Smooth muscle cell (in vitro differentiated cells): ENCODE measurements around the gene POU5F1. TPM values are rescaled to one million over a fixed set of nuclear protein-coding genes. Genes with fewer than 3 reads are reported as not detected.
"Not testable (repeated sequence)": the region's sequence is repeated elsewhere in the genome, so short reads cannot be mapped to it uniquely, and the experiment has no call there.

Experiments used
- DNase-seq: peaks from one replicate; lab custom pipeline; 2025; ENCODE audit not compliant: unreplicated experiment; lab: John Stamatoyannopoulos, UW
- H2AFZ ChIP-seq: fragments of 200-600 bp; sonication (generic); 2 replicates; pipeline ENCODE4 v1.6.0; 2016; ENCODE audit warnings: antibody characterized with exemption, low read depth, mild to moderate bottlenecking
- H3F3A ChIP-seq: fragments of 200-600 bp; sonication (generic); 2 replicates; pipeline ENCODE4 v1.6.0; 2017; ENCODE audit warnings: antibody characterized with exemption, low read depth
- H3K27ac ChIP-seq: fragments of 200-600 bp; sonication (generic); 2 replicates; pipeline ENCODE4 v1.5.1; 2016; ENCODE audit warnings: low read depth, mild to moderate bottlenecking
- H3K27me3 ChIP-seq: fragments of 200-600 bp; sonication (generic); 2 replicates; pipeline ENCODE4 v1.6.1; 2016; ENCODE audit warnings: low read depth, mild to moderate bottlenecking
- H3K36me3 ChIP-seq: fragments of 200-600 bp; sonication (generic); 2 replicates; pipeline ENCODE4 v1.5.1; 2016; ENCODE audit warnings: low read depth
- H3K4me1 ChIP-seq: fragments of 200-600 bp; sonication (generic); 2 replicates; pipeline ENCODE4 v1.5.1; 2016; ENCODE audit warnings: low read depth
- H3K4me2 ChIP-seq: fragments of 200-600 bp; sonication (generic); 2 replicates; pipeline ENCODE4 v1.6.0; 2016; ENCODE audit warnings: mild to moderate bottlenecking
- H3K4me3 ChIP-seq: fragments of 200-600 bp; sonication (generic); 2 replicates; pipeline ENCODE4 v1.5.1; 2016; ENCODE audit warnings: mild to moderate bottlenecking
- H3K79me2 ChIP-seq: fragments of 200-600 bp; sonication (generic); 2 replicates; pipeline ENCODE4 v1.6.0; 2016; ENCODE audit warnings: low read depth, mild to moderate bottlenecking
- H3K9ac ChIP-seq: fragments of 200-600 bp; sonication (generic); 2 replicates; pipeline ENCODE4 v1.6.0; 2016; ENCODE audit warnings: low read depth
- H3K9me3 ChIP-seq: fragments of 200-600 bp; sonication (generic); replicated peaks from 2 replicates; pipeline ENCODE4 v1.5.1; 2016; ENCODE audit warnings: low read depth
- H4K20me1 ChIP-seq: fragments of 200-600 bp; sonication (generic); 2 replicates; pipeline ENCODE4 v1.6.0; 2016; ENCODE audit warnings: low read depth
- CTCF ChIP-seq: fragments of 200-600 bp; sonication (generic); IDR thresholded peaks from 2 replicates; pipeline ENCODE4 v1.5.1; 2017; ENCODE audit warnings: borderline replicate concordance, mild to moderate bottlenecking, antibody characterized with exemption; ENCODE audit not compliant: insufficient read depth, poor library complexity, severe bottlenecking
- WGBS: methylation state at CpG from one replicate; pipeline ENCODE4 v1.1.7; 2016; ENCODE audit warnings: low lambda C conversion rate; 5-methylcytosine and 5-hydroxymethylcytosine counted together
- polyA plus RNA-seq: library from polyadenylated mRNA; unstranded; fragments of >200 nt; fragmentation: Nextera tagmentation; extraction: Ambion mirVana; gene quantifications from 2 replicates; pipeline ENCODE4 v1.2.1, GENCODE V29; 2016
- total RNA-seq: library from RNA; depleted of rRNA; stranded (reverse); fragments of >200 nt; gene quantifications from 2 replicates; pipeline ENCODE4 v1.2.3, GENCODE V29; 2014

Gene POU5F1
- total and polyA plus RNA-seq, 2 experiments from 2014 or later = not detected

- H3K4me3 ChIP-seq = no peak overlapping the region
- H3K79me2 ChIP-seq = no peaks in the 10 kb centered on the region
- H3K9me3 ChIP-seq = no peaks in the 10 kb centered on the region
- no peaks in the 10 kb centered on the region for H4K20me1 ChIP-seq
- DNase-seq = no peak
- H3K4me2 ChIP-seq = no peak overlapping the region
- H3F3A ChIP-seq = no peaks in the 10 kb centered on the region
- no peak overlapping the region for H2AFZ ChIP-seq
- H3K36me3 ChIP-seq = no peaks in the 10 kb centered on the region
- H3K27me3 ChIP-seq = no peaks in the 10 kb centered on the region
- WGBS = 94% methylated on average over 4 of the region's 4 CpGs
- no peak for TF ChIP-seq CTCF
- H3K4me1 ChIP-seq = no peaks in the 10 kb centered on the region
- no peak overlapping the region for H3K9ac ChIP-seq
- H3K27ac ChIP-seq = no peak overlapping the region
Observed at GRCh38 chr6:31190488-31190887, 20.0 kb upstream of the POU5F1 start.

- H3K36me3 ChIP-seq, H3K9ac ChIP-seq, H3K27ac ChIP-seq, H3K4me3 ChIP-seq, H3F3A ChIP-seq, H3K79me2 ChIP-seq, H4K20me1 ChIP-seq, H2AFZ ChIP-seq, H3K4me1 ChIP-seq, H3K27me3 ChIP-seq, H3K9me3 ChIP-seq, DNase-seq, H3K4me2 ChIP-seq: not testable (repeated sequence)
- WGBS = 70% methylated on average over 3 of the region's 3 CpGs
Observed at GRCh38 chr6:31189223-31189622, 18.7 kb upstream of the POU5F1 start.

- Histone ChIP-seq H3F3A (no peaks in the 10 kb centered on the region), H3K27ac (no peak overlapping the region), H4K20me1 (no peaks in the 10 kb centered on the region), H3K36me3 (no peaks in the 10 kb centered on the region), H3K27me3 (no peaks in the 10 kb centered on the region), H3K4me1 (no peaks in the 10 kb centered on the region), H2AFZ (no peak overlapping the region), H3K4me2 (no peak overlapping the region), H3K4me3 (no peak overlapping the region), H3K9ac (no peak overlapping the region), H3K79me2 (no peaks in the 10 kb centered on the region), H3K9me3 (no peaks in the 10 kb centered on the region)
- no peak for DNase-seq
- no peak for TF ChIP-seq CTCF
- WGBS = 91% methylated on average over 5 of the region's 5 CpGs
Observed at GRCh38 chr6:31187780-31188194, 17.3 kb upstream of the POU5F1 start.

- no peak for TF ChIP-seq CTCF
- H3K4me2 ChIP-seq = no peak overlapping the region
- H4K20me1 ChIP-seq = no peaks in the 10 kb centered on the region
- no peak overlapping the region for H3K4me3 ChIP-seq
- no peaks in the 10 kb centered on the region for H3K4me1 ChIP-seq
- 85% methylated on average over 24 of the region's 24 CpGs for WGBS
- DNase-seq = no peak
- H2AFZ ChIP-seq = no peak overlapping the region
- H3K9ac ChIP-seq = no peak overlapping the region
- no peaks in the 10 kb centered on the region for H3K27me3 ChIP-seq
- H3K36me3 ChIP-seq = no peaks in the 10 kb centered on the region
- H3K79me2 ChIP-seq = no peaks in the 10 kb centered on the region
- no peak overlapping the region for H3K27ac ChIP-seq
- no peaks in the 10 kb centered on the region for H3F3A ChIP-seq
- H3K9me3 ChIP-seq = no peaks in the 10 kb centered on the region
Observed at GRCh38 chr6:31186052-31186734, 15.7 kb upstream of the POU5F1 start.

- H3K27me3 ChIP-seq, H3K4me1 ChIP-seq, H4K20me1 ChIP-seq, H3K9me3 ChIP-seq, H3K79me2 ChIP-seq, DNase-seq, H3K4me3 ChIP-seq, H3K4me2 ChIP-seq, H3K9ac ChIP-seq, H3K36me3 ChIP-seq, H3K27ac ChIP-seq, H3F3A ChIP-seq, H2AFZ ChIP-seq: not testable (repeated sequence)
- WGBS = 95% methylated on average over 4 of the region's 4 CpGs
Observed at GRCh38 chr6:31185695-31186051, 15.2 kb upstream of the POU5F1 start.

GRCh38 chr6:31183859-31184258 is 13.4 kb upstream of the POU5F1 start:
- not testable (repeated sequence) for H3K9ac ChIP-seq, H3K27ac ChIP-seq, H3K27me3 ChIP-seq, H3K4me2 ChIP-seq, H3K9me3 ChIP-seq, H3F3A ChIP-seq, DNase-seq, H3K4me1 ChIP-seq, H3K4me3 ChIP-seq, H3K36me3 ChIP-seq, H3K79me2 ChIP-seq, H2AFZ ChIP-seq, H4K20me1 ChIP-seq
- WGBS = 74% methylated on average over 6 of the region's 6 CpGs

GRCh38 chr6:31183287-31183686 is 12.8 kb upstream of the POU5F1 start:
- 91% methylated on average over 2 of the region's 2 CpGs for WGBS
- not testable (repeated sequence) for H3K79me2 ChIP-seq

More at GRCh38 chr6:31183287-31183686, 12.8 kb upstream of the POU5F1 start:
- not testable (repeated sequence) for H2AFZ ChIP-seq, H3K4me2 ChIP-seq, H4K20me1 ChIP-seq, H3K27me3 ChIP-seq, H3K36me3 ChIP-seq, DNase-seq, H3F3A ChIP-seq, H3K4me3 ChIP-seq, H3K9ac ChIP-seq, H3K9me3 ChIP-seq, H3K27ac ChIP-seq, H3K4me1 ChIP-seq
